Neutrophil (primary cell): ENCODE results near the gene LPAR4.

ENCODE experiments used
- H3K27ac ChIP-seq: fragments of 200-600 bp; sonication (generic); 2 replicates; pipeline ENCODE4 v1.5.1; 2016; ENCODE audit warnings: mild to moderate bottlenecking, moderate library complexity
- H3K27me3 ChIP-seq: fragments of 200-600 bp; sonication (generic); 2 replicates; pipeline ENCODE4 v1.6.0; 2016; ENCODE audit warnings: mild to moderate bottlenecking
- H3K36me3 ChIP-seq: fragments of 200-600 bp; sonication (generic); 2 replicates; pipeline ENCODE4 v1.5.1; 2017
- H3K4me1 ChIP-seq, 2 experiments: fragments of 200-600 bp in 1 of 2; sonication (generic) in 1 of 2; 1 replicate in 1 of 2; 2 replicates in 1 of 2; pipeline versions ENCODE4 v1.5.1 to v1.6.1; 2013 to 2016; ENCODE audit warnings: low read depth in 1 of 2, low read length in 1 of 2, mild to moderate bottlenecking in 1 of 2, moderate library complexity in 1 of 2; ENCODE audit not compliant: control insufficient read depth in 1 of 2, insufficient read depth in 1 of 2
- H3K4me3 ChIP-seq, 2 experiments: fragments of 200-600 bp in 1 of 2; sonication (generic) in 1 of 2; 1 replicate in 1 of 2; 2 replicates in 1 of 2; pipeline ENCODE4 v1.5.1; 2013 to 2016; ENCODE audit warnings: low read depth in 1 of 2, low read length in 1 of 2, mild to moderate bottlenecking in 1 of 2, moderate library complexity in 1 of 2
- H3K9me3 ChIP-seq: fragments of 200-600 bp; sonication (generic); 2 replicates; pipeline ENCODE4 v1.5.1; 2016
- TF ChIP-seq, protein P1 (sequence below): fragments of 200-600 bp; sonication (generic); IDR thresholded peaks from 2 replicates; pipeline ENCODE4 v1.5.1; 2016; ENCODE audit warnings: antibody characterized with exemption

LPAR4 gene

GRCh38 chrX:78725287-78725686, 22.2 kb upstream of the LPAR4 start:
- H3K27me3 ChIP-seq = no peaks in the 10 kb centered on the region
- no peaks in the 10 kb centered on the region for H3K36me3 ChIP-seq
- H3K4me1 ChIP-seq = no peaks in the 10 kb centered on the region
- H3K9me3 ChIP-seq = no peaks in the 10 kb centered on the region
- H3K4me3 ChIP-seq = no peak overlapping the region
- TF ChIP-seq, protein P1, sequence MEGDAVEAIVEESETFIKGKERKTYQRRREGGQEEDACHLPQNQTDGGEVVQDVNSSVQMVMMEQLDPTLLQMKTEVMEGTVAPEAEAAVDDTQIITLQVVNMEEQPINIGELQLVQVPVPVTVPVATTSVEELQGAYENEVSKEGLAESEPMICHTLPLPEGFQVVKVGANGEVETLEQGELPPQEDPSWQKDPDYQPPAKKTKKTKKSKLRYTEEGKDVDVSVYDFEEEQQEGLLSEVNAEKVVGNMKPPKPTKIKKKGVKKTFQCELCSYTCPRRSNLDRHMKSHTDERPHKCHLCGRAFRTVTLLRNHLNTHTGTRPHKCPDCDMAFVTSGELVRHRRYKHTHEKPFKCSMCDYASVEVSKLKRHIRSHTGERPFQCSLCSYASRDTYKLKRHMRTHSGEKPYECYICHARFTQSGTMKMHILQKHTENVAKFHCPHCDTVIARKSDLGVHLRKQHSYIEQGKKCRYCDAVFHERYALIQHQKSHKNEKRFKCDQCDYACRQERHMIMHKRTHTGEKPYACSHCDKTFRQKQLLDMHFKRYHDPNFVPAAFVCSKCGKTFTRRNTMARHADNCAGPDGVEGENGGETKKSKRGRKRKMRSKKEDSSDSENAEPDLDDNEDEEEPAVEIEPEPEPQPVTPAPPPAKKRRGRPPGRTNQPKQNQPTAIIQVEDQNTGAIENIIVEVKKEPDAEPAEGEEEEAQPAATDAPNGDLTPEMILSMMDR = no peak
- no peak overlapping the region for H3K27ac ChIP-seq

- Histone ChIP-seq H3K4me3 (no peak overlapping the region), H3K27ac (no peak overlapping the region), H3K4me1 (no peaks in the 10 kb centered on the region), H3K9me3 (no peaks in the 10 kb centered on the region), H3K27me3 (no peaks in the 10 kb centered on the region), H3K36me3 (no peaks in the 10 kb centered on the region)
- TF ChIP-seq, protein P1 = no peak
Observed at GRCh38 chrX:78746496-78746895, 1.0 kb upstream of the LPAR4 start.

DNA sequence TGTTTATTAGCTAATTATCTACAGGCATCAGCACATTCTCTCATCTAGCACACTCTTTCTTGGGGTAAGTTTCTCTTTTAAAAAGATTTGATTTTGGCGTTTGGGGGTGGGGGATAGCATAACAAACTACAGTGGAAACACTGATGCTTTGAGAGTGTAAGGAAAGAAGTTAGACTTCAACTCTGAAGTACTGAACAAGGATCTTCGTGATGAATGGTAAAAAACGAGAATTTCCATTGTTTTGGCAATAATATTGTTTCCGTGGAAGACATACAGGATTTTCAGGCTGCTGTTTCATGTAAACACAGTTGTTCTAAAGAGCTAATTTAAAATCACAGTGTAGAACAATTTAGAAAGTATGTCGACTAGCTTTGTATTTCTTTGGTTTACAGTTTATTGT, 451 bp downstream of the LPAR4 start:
- H3K4me3 ChIP-seq = no peak overlapping the region

DNA sequence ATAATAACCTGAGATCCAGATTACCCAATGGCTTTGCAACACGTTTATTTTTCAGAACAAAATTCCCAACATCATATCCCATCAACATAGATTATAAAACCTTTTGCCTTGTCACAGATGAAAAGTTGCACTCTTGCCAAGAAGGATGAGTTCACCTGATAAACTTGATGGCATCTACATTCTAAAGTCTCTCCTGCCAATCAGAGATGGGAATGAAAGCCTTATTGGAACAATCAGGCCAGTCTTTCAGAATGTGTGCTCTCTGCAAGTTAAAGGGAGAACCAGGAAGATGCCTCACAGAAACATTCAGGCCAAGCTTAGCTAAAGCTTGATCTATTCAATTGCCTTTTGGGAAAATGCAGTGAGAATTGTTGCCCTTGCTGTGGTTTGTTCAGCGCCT, 1.3 kb downstream of the LPAR4 start:
- Histone ChIP-seq H3K4me1 (no peaks in the 10 kb centered on the region), H3K4me3 (no peak overlapping the region)

More for the DNA sequence above, 451 bp downstream of the LPAR4 start:
- no peaks in the 10 kb centered on the region for H3K9me3 ChIP-seq
- H3K27ac ChIP-seq = no peak overlapping the region
- TF ChIP-seq, protein P1 = no peak
- H3K4me1 ChIP-seq = no peaks in the 10 kb centered on the region
- no peaks in the 10 kb centered on the region for H3K27me3 ChIP-seq
- H3K36me3 ChIP-seq = no peaks in the 10 kb centered on the region

GRCh38 chrX:78753571-78753970, 6.1 kb downstream of the LPAR4 start:
- no peak overlapping the region for H3K4me3 ChIP-seq
- TF ChIP-seq, protein P1 = no peak

More for the DNA sequence above, 1.3 kb downstream of the LPAR4 start:
- Histone ChIP-seq H3K27me3 (no peaks in the 10 kb centered on the region), H3K27ac (no peak overlapping the region), H3K9me3 (no peaks in the 10 kb centered on the region), H3K36me3 (no peaks in the 10 kb centered on the region)
- TF ChIP-seq, protein P1 = no peak

GRCh38 chrX:78754917-78755316, 7.4 kb downstream of the LPAR4 start:
- H3K9me3 ChIP-seq = no peaks in the 10 kb centered on the region
- TF ChIP-seq, protein P1 = no peak
- H3K27ac ChIP-seq = no peak overlapping the region
- no peaks in the 10 kb centered on the region for H3K4me1 ChIP-seq
- H3K4me3 ChIP-seq = no peak overlapping the region
- H3K27me3 ChIP-seq = no peaks in the 10 kb centered on the region
- H3K36me3 ChIP-seq = no peaks in the 10 kb centered on the region

More at GRCh38 chrX:78753571-78753970, 6.1 kb downstream of the LPAR4 start:
- no peaks in the 10 kb centered on the region for H3K4me1 ChIP-seq
- H3K27ac ChIP-seq = no peak overlapping the region
- no peaks in the 10 kb centered on the region for H3K36me3 ChIP-seq
- H3K9me3 ChIP-seq = no peaks in the 10 kb centered on the region
- H3K27me3 ChIP-seq = no peaks in the 10 kb centered on the region
